Activated CD8-positive, alpha-beta memory T cell treated with anti-CD3 and anti-CD28 coated beads, Interleukin-2, amount 50 U/mL, for 1 hour (primary cell): ENCODE results near the gene PPP2R2B.
"Not testable (repeated sequence)": the region's sequence is repeated elsewhere in the genome, so short reads cannot be mapped to it uniquely, and the experiment has no call there.

ENCODE experiments used
- DNase-seq: peaks from one replicate; pipeline ENCODE4 v3.0.0-alpha.2; 2020; ENCODE audit errors: extremely low read depth

PPP2R2B gene

DNA sequence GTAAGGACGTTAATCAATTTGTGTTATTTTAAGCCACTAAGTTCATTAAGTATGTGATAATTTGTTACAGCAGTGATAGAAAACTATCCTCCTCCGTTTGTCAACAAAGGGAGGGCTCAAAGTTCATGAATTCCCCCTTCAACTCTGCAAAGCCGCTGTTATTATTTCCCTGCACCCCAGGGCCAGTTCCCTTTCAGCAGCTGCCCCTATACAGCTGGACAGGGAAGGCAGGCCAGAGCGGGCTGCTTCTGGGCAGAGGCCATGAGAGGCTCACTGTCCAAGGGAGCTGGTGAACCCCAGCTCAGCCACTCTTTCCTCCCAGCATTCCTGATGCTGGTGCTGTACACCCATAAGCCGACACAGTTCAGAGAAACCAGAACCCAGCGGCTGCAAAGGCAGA lies 260.1 kb downstream of the PPP2R2B start:
- no peak for DNase-seq

DNA sequence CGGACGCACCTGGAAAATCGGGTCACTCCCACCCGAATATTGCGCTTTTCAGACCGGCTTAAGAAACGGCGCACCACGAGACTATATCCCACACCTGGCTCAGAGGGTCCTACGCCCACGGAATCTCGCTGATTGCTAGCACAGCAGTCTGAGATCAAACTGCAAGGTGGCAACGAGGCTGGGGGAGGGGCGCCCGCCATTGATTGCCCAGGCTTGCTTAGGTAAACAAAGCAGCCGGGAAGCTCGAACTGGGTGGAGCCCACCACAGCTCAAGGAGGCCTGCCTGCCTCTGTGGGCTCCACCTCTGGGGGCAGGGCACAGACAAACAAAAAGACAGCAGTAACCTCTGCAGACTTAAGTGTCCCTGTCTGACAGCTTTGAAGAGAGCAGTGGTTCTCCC lies 268.8 kb downstream of the PPP2R2B start:
- DNase-seq, result not testable (repeated sequence)

DNA sequence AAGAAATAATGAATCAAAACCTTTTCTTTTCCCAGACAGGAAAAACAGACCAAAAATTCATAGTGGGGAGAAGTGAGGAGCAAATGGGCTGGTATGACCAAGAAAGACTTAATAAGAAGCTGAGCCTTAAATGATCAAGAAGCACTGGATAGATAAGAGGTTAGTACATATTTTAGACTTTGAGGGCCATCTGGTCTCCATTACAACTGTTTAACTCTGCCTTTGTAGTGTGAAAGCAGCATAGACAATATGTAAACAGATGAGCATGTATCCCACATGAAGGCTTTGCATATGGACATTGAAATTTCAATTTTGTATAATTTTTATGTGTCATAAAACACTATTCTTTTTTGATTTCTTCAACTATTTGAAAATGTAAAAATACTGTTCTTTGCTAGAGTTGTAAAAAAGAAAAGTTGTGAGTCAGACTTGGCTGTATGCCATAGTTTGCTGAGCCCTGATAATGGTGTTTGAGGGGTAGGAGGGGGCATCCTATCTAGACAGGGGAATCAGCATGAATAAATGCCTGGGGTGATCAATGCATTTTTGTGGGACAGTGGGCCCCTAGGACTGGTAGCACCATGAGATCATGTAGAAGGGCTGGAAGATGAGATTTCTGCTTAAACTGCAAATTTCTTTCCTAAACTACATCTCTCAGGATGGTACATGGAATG lies 270.8 kb downstream of the PPP2R2B start:
- no peak for DNase-seq

DNA sequence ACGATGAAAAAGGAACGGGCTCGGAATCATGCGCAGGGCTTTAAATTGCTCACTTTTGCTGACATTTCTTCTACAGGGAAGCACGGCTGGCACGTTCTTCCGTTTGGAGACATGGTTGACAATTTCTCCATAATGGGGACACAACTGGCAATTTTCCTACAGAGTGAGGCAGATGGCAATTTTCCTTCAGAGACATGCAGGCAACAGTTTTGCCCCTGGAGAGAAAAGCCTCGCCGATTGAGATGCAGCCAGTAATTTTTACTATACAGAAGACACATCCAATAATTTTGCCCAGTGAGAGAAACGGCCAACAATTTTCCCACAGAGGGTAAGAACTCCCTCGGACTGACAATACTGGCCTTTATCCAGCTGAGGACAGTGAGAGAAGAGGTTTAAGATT lies 271.7 kb downstream of the PPP2R2B start:
- DNase-seq, result no peak

DNA sequence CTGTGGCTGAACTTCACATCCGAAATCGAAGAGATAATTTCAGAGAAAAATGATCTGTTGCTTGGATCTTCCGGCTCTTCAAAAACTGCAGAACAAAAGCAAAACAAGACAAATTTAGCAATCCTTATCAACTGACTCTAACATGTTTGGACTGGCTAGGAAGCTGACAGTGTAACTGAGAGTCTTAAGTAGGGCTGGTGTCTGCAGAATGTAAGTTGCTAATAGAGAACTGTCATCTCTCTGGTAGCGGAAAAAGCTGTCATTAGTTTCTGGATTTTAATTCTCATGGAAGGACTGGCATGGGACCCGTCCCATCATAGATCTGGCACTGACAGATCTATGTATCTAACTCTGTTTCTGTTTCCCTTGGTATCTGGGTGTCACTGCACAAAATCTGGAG lies 278.2 kb downstream of the PPP2R2B start:
- no peak for DNase-seq

DNA sequence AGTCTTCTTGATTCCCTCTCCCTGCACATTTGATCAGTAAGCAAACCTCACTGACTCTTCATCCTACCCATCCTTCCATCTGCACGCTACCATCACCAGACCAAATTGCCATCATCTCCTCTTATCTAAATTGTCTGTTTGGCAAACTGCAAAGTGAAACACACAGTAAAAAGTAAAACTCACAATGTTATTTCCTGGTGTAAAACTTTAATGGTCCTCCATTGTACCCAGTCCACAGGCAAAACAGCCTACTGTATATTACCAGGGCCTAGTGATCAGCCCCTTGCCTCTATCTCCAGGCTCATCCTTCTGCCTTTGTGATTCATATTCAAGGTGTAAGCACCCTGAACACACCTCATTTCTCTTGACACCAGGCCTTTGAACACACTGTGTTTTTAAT lies 279.3 kb downstream of the PPP2R2B start:
- no peak for DNase-seq

DNA sequence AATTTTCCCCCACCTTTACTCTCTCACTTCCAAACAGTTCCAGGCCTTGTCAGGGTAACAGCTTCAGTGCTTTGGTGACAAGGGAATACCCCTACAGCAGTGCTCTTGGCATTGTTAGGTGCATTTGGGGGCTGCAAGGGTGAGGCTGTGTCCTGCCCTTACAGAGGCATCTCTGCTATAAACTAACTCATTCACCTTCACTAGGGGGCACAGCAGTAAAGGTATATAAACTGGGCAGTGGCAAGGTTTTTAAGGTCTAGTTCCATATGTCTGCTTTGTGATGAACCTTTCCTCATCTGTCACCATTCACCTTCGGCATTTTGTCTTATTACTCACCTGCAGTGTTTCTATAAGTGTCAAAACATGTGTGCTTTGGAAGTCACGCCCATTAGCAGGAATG lies 283.5 kb downstream of the PPP2R2B start:
- no peak for DNase-seq

DNA sequence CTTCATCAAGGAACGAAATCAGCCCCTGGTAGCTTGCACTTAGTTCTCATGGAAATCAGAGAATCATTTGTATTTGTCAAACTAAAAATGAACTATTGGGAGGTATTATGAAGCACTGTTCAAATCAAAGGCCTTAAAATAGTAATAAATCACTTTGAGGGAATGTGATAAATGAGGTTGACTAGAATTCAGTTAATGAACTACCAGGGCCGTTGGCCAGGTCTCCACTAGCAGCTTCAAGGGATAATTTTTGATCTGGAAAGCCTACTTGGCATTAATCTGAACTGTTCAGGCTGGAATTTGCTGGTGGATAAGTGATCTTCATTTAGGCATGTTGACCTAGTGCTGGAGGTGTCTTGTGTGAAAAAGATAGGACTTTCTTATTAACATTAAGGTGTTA lies 286.2 kb downstream of the PPP2R2B start:
- DNase-seq, result no peak

DNA sequence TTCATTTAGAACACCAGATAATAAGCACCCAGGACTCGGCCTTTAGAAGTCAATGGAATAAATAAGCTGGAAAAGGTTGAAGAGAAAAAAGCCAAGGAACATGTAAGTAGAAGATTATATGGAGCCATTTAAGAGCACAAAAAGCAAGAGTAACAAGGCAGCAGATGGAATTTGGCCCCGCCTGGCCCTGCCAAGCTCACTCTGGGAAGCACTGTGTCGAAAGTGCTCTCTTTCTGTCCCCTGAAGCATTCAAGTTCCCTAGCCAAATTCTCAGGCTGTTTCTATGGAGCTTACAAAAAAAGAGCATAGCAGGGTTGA lies 289.6 kb downstream of the PPP2R2B start:
- no peak for DNase-seq

DNA sequence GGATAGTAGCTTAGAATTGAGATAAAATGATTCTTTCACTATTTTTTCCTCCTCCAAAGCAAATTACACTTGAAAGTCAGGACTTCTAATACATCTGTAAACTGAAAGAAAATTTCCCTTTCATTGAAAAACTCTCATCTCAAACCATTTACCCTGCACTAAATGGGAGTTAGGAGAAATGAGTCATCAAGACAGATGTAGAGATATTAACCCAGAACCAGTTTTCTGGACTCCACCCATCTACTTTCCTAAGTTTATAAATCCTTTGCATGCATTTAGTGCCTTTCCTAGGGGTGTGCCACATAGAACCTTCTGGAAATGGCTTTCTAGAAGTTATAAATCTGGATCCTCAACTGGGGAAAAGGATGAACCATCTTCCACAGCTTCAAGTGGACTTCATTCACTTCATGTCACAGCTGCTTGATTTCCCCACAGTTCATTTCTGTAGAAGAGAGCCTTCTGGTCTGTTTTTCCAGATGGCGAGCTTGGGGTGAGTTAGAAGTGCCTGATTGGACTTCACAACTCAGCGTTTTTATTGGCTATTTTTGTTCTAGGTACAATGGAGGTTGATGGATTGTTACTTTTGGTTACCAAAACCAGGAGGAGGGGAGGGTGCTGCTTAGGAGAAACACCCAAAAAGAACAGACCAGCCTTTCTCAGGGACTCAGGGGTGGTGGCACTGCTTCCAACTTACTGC lies 290.1 kb downstream of the PPP2R2B start:
- no peak for DNase-seq

DNA sequence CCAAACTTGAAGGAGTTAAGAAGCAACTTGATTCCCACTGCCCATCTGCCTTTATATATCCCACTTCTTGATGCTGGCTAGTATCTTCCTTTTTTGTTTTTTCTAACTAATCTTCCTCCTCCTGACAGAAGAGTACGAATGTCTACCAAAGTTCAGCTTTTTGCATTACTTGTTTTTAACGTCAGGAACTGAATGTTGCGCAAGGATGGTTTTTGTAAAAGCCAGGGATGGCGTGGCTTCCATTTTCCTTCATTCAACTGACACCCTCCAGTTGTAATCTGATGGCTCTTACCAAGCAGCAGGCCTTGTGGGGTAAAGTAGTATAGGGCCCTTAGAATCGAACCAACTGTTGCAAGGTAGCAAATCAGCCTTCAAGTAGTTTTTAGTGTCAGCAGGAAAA lies 291.8 kb downstream of the PPP2R2B start:
- DNase-seq, result no peak

DNA sequence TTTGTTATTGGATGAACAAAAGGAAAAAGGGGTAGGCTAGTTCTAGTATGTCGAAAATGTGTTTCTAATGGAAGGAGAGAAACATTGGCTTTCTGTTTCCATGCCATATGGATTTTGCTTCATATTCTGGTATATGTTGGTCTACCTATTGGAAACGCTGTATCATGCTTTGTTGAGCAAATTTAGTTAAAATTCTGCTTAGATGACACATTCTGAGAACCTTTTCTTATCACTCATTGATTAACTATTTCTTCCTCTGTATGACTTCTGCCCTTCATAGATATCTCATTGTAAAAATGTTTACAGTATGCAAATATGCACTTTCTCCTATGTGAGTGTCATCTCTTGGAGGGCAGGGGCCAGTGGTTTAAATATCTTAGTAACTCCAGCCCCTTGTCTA lies 293.8 kb downstream of the PPP2R2B start:
- DNase-seq, result no peak

DNA sequence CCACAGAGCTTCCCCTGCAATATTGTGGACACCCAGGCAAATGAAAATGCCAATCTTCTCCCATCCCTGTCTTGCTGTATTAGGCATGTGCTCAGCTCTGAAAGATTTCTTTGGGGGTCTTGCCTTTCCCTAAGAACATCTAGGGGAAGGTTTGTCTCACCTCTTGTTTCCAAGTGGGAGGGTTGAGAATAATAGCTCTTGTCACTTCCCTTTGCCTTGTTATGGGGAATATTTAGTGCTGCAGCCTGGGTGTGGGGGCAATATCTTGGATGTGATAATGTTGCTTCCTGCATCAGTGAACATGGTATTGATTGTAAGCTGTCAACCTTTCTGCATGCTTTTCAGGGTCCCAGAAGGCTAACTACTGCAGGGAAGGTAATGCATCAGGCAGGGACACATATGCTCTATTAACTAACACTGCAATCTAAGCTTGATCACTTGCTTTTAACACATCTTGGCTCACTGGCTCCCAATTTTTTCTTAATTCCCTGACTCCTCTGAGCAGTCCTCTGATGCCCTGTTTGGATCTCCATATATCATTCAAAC lies 296.4 kb downstream of the PPP2R2B start:
- DNase-seq, result no peak

DNA sequence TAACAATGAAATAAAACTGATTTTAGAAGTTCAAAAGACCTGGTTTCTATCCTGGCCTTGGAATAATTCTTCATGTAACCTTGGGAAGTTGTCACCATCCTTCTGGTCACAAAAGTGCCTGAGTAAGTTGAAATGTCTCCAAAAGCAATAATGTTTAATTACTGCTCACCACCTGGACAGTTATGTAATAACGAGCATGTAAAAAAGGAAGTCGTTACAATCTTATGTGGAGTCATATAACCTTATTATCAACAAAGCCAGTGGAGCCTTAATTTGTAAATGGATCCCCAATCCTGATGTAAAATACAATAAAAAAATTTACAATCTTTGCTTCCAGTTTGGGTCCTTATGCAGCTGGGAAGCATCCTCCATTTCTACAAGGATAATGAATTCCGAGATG lies 298.3 kb downstream of the PPP2R2B start:
- DNase-seq, result no peak

DNA sequence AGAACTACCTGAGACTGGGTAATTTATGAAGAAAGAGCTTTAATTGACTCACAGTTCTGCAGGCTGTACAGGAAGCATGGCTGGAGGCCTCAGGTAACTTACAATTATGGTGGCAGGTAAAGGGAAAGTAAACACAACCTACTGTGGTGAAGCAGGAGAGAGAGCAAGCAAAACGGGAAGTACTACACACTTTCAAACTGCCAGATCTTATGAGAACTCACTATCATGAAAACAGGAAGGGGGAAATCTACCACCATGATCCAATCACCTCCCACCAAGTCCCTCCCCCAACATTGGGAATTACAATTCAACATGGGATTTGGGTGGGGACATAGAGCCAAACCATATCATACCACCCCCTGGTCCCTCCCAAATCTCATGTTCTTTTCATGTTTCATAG lies 303.8 kb downstream of the PPP2R2B start:
- DNase-seq, result no peak

DNA sequence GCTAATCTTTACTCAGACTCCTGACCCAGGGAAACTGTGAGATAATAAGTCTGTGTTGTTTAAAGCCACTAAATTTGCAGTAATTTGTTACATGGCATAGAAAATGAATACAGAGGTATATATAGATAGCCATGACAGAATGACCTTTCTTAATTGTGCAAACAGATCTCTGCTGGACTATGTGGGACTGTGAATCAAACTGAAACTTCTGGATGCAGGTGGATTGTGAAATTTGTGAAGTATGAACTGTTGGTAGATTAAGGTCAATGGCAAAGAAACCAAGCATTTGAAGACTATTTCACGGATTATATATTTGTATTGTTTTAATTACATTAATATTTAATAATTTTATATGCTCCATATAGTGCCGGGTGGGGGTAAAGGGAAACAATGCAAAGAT lies 310.4 kb downstream of the PPP2R2B start:
- no peak for DNase-seq

DNA sequence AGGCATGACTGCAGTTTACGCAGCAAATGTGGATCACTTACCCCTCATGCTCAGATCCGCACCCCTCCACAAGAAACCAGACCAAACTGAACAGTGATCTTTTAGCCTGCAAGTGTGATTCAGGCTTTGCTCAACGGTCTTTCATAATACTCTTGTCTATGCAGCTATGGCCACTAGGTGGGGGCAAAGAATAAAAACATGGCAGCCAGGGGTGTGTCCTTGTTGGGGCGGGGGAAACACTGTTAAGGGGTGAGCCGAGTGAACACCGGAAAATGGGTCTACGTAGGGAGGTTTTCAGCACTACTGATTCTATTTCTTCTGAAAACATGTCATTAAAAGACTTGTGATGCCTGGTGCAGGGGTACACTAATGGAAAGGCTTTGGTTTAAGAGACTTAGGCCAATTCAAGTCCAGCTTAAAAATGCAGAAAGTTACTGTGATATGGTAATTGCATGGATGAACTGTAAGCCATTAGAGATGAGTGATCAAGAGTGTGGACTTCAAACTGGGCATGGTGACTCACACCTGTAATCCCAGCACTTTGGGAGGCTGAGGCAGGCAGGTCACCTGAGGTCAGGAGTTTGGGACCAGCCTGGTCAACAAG lies 312.7 kb downstream of the PPP2R2B start:
- DNase-seq, result peak; percentile 9

DNA sequence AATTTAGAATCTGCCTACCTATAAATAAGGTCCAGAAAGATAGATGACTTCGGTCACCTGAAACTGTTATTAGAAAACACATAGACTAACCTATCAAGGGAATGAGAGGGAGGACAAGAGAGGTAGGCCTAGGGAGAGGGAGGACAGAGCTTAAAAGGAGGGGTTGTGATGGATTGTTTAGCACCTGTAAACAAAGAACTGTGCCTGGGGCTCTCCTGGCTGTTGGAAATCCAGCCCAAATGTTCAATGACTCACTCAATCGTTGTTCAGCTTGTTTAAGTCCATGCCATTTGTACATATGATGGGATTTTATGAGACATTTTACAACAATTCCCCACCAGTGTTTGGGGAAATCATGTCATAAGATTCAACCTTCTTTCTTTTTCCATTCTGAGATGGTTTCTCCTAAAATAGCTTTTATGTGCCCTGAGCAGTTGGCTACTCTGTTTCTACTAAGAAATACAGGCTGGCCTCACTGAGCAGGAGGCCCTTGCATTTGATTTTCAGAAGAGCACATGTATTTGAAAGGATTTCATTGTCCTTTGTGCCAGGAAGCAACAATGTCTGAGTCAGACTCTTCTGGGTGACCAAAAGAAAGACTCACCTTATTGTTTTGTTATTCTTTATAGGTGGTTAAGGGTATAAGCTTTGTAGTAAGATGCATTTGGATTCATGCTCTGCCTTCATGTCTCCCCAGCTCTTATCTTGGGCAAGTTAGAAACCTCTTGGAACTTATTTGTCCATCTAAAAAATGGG lies 314.4 kb downstream of the PPP2R2B start:
- DNase-seq, result no peak

DNA sequence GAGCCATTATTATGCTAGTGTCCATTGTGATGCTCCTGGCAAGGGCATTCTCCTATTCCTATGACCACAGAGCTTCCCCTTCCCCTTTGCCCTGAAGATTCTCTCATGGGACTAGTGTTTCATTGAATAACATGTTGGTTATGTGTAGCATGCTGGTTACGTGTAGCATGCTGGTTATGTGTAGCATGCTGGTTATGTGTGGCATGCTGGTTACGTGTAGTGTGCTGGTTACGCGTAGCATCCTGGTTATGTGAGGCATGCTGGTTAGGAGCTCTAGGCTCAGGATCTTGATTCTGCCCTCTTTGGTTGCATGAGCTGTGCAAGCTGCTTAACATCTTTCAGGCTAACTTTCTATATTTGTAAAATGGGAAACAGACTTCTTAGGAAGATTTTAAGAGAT lies 316.1 kb downstream of the PPP2R2B start:
- no peak for DNase-seq

DNA sequence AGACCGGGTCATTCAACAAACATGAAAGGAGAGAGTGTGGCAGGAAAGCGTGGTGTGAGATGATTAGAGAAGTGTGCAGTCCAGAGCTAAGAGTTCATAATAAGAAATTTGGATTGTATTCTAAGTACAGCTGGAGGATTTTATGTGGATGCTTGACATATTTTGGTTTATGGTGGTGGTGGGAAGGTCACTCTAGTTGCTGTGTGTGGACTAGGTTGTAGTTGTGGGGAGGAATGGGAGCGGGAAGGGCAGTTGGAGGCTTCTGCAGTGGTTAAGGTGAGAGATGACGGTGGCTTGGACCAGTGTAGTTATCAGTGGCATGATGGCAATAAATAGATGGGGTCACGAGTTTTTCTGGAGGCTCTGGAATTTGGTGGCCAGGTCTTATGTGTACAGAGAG lies 316.8 kb downstream of the PPP2R2B start:
- no peak for DNase-seq

DNA sequence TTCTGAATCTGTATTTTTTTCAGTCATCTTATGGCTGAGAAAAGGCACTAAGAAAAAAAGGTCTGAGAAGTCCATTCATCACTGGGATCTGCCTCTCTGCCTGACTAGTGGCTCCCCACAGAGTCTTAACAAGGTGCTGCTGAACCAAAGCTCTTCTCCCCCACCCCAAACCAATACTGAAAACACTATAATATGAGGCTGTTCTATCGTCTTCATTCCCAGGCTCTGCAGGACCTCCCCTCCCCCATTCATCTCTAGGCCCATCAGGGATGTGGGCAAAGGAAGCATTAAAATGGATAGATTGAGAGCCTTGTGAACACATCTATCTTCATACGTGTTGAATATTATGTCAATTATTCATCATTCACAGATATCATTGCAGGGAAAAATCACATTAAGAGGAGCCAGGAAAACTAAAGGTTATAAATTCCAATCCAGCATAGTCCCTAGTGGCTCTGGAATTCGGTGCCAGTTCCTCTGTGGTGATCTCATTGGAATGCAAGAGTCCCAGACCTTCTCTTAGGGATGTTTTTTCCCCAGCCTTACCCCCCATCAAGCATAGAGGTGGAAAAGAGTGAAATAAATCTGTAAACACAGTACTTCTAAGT lies 318.2 kb downstream of the PPP2R2B start:
- DNase-seq, result no peak

DNA sequence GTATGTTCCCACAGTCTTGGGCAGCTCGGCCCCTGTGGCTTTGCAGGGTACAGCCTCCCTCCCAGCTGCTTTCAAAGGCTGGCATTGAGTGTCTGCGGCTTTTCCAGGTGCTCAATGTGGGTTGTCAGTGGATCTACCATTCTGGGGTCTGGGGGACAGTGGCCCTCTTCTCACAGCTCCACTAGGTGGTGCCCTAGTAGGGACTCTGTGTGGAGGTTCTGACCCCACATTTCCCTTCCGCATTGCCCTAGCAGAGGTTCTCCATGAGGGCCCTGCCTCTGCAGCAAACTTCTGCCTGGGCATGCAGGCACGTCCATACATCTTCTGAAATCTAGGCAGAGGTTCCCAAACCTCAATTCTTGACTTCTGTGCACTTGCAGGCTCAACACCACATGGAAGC lies 321.7 kb downstream of the PPP2R2B start:
- not testable (repeated sequence) for DNase-seq
